ENCODE results near the gene TASP1. TPM values are rescaled to one million over a fixed set of nuclear protein-coding genes. Genes with fewer than 3 reads are reported as not detected.

TASP1 gene
- total RNA-seq, result 10 to 100 TPM in 1 of 2 experiments, 1 to 10 TPM in 1; 9.5 to 10.5 TPM

- peaks cover 5% of the 10 kb centered on the region for H3K36me3 Mint-ChIP-seq (ENCODE audit: low read depth)
- POLR2A ChIA-PET, result no interaction called here
- CTCF ChIA-PET, result interaction anchor here (0.6 to 0.7 kb wide), 2 partner anchors 93 to 122 kb away, joined by 3 read pairs; no protein-coding TSS in a partner anchor
Observed at GRCh38 chr20:13638496-13639149, at the start of gene TASP1. Gene TASP1 (minus strand): TSS chr20:13638932. CDS start chr20:13630078, 8,854 bp downstream.

GRCh38 chr20:13687815-13688214, 49.1 kb upstream of the TASP1 start:
- no peak for DNase-seq
- ChIA-PET POLR2A (no interaction called here), CTCF (no interaction called here)
- no peak overlapping the region for H3K4me3 Mint-ChIP-seq
- H3K36me3 Mint-ChIP-seq (ENCODE audit: low read depth), result no peaks in the 10 kb centered on the region
- no peaks in the 10 kb centered on the region for H3K9me3 Mint-ChIP-seq
- H3K4me1 Mint-ChIP-seq, result peaks cover 4% of the 10 kb centered on the region
- peaks cover 10% of the 10 kb centered on the region for H3K27me3 Mint-ChIP-seq
- H3K27ac Mint-ChIP-seq, result no peak overlapping the region

More at GRCh38 chr20:13638496-13639149, at the start of gene TASP1:
- peak within 1 kb of the TSS; percentile 85 for H3K4me3 Mint-ChIP-seq
- peak; percentile 97 for DNase-seq
- peaks cover 6% of the 10 kb centered on the region for H3K27me3 Mint-ChIP-seq
- H3K4me1 Mint-ChIP-seq, result peaks cover 38% of the 10 kb centered on the region
- H3K9me3 Mint-ChIP-seq, result peaks cover 5% of the 10 kb centered on the region
- peak within 1 kb of the TSS; percentile 80 for H3K27ac Mint-ChIP-seq

- Mint-ChIP-seq H3K36me3 (ENCODE audit: low read depth) (no peaks in the 10 kb centered on the region), H3K4me1 (peaks cover 4% of the 10 kb centered on the region), H3K9me3 (no peaks in the 10 kb centered on the region), H3K27ac (no peak overlapping the region), H3K27me3 (peaks cover 10% of the 10 kb centered on the region), H3K4me3 (no peak overlapping the region)
- CTCF ChIA-PET, result no interaction called here
- DNase-seq, result no peak
- POLR2A ChIA-PET, result no interaction called here
Observed at GRCh38 chr20:13685623-13686022, 46.9 kb upstream of the TASP1 start.

GRCh38 chr20:13684566-13685222, 46.0 kb upstream of the TASP1 start:
- ChIA-PET CTCF (no interaction called here), POLR2A (no interaction called here)
- DNase-seq, result no peak
- no peak overlapping the region for H3K4me3 Mint-ChIP-seq
- no peaks in the 10 kb centered on the region for H3K9me3 Mint-ChIP-seq
- H3K27ac Mint-ChIP-seq, result no peak overlapping the region
- no peaks in the 10 kb centered on the region for H3K36me3 Mint-ChIP-seq (ENCODE audit: low read depth)
- peaks cover 10% of the 10 kb centered on the region for H3K27me3 Mint-ChIP-seq
- peaks cover 4% of the 10 kb centered on the region for H3K4me1 Mint-ChIP-seq

DNA sequence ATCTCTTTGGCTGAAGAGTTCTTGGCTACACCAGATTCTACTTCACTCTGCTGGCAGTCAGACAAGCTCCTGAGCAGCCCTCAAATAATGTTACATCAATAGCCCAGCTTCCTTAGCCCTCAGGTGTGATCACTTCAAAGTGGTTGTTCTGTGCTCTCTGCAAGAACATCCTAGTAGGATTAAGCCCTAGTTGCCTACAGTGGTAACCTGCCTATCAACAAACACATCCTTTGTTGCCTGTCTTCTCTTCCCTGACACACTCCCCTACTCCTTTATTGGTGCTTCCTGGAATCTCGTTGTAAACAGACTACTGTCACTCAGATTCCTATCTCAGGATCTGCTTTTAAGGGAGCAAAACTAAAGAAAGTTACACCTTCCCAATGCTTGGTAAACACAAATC, 45.1 kb upstream of the TASP1 start:
- Mint-ChIP-seq H3K4me1 (peaks cover 4% of the 10 kb centered on the region), H3K27ac (no peak overlapping the region), H3K4me3 (no peak overlapping the region), H3K9me3 (no peaks in the 10 kb centered on the region), H3K27me3 (peaks cover 10% of the 10 kb centered on the region), H3K36me3 (ENCODE audit: low read depth) (no peaks in the 10 kb centered on the region)
- ChIA-PET CTCF (no interaction called here), POLR2A (no interaction called here)
- DNase-seq, result no peak

- H3K4me3 Mint-ChIP-seq, result no peak overlapping the region
- POLR2A ChIA-PET, result no interaction called here
- DNase-seq, result no peak
- no peak overlapping the region for H3K27ac Mint-ChIP-seq
- H3K27me3 Mint-ChIP-seq, result peaks cover 8% of the 10 kb centered on the region
- CTCF ChIA-PET, result interaction anchor here (0.7 kb wide), 1 partner anchor 439 kb away, joined by 3 read pairs; no protein-coding TSS in a partner anchor
- H3K9me3 Mint-ChIP-seq, result no peaks in the 10 kb centered on the region
- H3K4me1 Mint-ChIP-seq, result peaks cover 4% of the 10 kb centered on the region
- H3K36me3 Mint-ChIP-seq (ENCODE audit: low read depth), result no peaks in the 10 kb centered on the region
Observed at GRCh38 chr20:13681248-13682125, 42.8 kb upstream of the TASP1 start.

DNA sequence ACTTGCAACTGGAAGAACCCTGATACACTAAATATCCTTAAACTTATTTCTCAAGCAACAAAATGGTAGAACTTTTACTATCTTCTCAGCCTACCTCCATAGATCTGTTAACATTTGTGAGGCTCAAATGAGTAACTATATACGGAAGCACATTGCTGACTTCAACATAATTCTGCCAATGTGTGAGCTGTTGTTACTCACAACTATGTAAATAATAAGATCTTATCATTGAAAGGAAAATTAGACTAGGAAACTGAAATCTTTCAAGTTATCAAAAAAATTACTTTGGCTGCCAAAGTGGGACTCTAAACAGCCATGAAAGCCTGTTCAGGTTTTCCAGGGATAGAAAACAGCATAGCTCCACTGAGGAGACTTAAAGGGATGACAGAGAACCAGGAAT, 40.2 kb upstream of the TASP1 start:
- ChIA-PET POLR2A (no interaction called here), CTCF (no interaction called here)
- DNase-seq, result no peak
- no peaks in the 10 kb centered on the region for H3K4me1 Mint-ChIP-seq
- no peaks in the 10 kb centered on the region for H3K9me3 Mint-ChIP-seq
- no peaks in the 10 kb centered on the region for H3K36me3 Mint-ChIP-seq (ENCODE audit: low read depth)
- peaks cover 2% of the 10 kb centered on the region for H3K27me3 Mint-ChIP-seq
- no peak overlapping the region for H3K27ac Mint-ChIP-seq
- H3K4me3 Mint-ChIP-seq, result no peak overlapping the region

DNA sequence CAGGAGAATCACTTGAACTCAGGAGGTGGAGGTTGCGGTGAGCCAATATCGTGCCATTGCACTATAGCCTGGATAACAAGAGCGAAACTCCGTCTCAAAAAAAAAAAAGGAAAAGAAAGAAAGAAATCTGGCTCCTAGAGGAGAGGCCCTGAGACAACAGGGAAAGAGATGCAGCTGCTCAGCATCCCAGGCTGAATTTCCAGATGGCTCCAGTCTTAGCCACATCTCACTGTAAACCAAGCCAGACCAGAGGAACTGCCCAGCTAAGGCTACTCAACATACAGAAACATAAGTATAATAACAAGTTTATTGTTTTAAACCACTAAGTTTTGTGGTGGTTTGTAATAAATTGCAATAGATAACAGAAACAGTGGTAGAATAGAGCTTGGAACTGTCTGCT, 38.5 kb upstream of the TASP1 start:
- Mint-ChIP-seq H3K4me3 (no peak overlapping the region), H3K9me3 (no peaks in the 10 kb centered on the region), H3K36me3 (ENCODE audit: low read depth) (no peaks in the 10 kb centered on the region), H3K4me1 (no peaks in the 10 kb centered on the region), H3K27ac (no peak overlapping the region), H3K27me3 (peaks cover under 1% of the 10 kb centered on the region)
- POLR2A ChIA-PET, result interaction anchor here (0.7 kb wide), 1 partner anchor 750 kb away, joined by 6 read pairs; no protein-coding TSS in a partner anchor
- CTCF ChIA-PET, result no interaction called here
- no peak for DNase-seq

GRCh38 chr20:13676682-13677081, 38.0 kb upstream of the TASP1 start:
- POLR2A ChIA-PET, result interaction anchor here (0.7 kb wide), 1 partner anchor 750 kb away, joined by 6 read pairs; no protein-coding TSS in a partner anchor
- CTCF ChIA-PET, result no interaction called here
- no peak for DNase-seq
- Mint-ChIP-seq H3K36me3 (ENCODE audit: low read depth) (no peaks in the 10 kb centered on the region), H3K27ac (no peak overlapping the region), H3K27me3 (peaks cover 3% of the 10 kb centered on the region), H3K9me3 (no peaks in the 10 kb centered on the region), H3K4me3 (no peak overlapping the region), H3K4me1 (no peaks in the 10 kb centered on the region)

GRCh38 chr20:13672690-13673089, 34.0 kb upstream of the TASP1 start:
- CTCF ChIA-PET, result no interaction called here
- Mint-ChIP-seq H3K27me3 (peaks cover 5% of the 10 kb centered on the region), H3K27ac (no peak overlapping the region), H3K4me1 (no peaks in the 10 kb centered on the region), H3K9me3 (no peaks in the 10 kb centered on the region), H3K4me3 (no peak overlapping the region), H3K36me3 (ENCODE audit: low read depth) (no peaks in the 10 kb centered on the region)
- POLR2A ChIA-PET, result no interaction called here
- no peak for DNase-seq

GRCh38 chr20:13671916-13672378, 33.2 kb upstream of the TASP1 start:
- Mint-ChIP-seq H3K36me3 (ENCODE audit: low read depth) (no peaks in the 10 kb centered on the region), H3K4me1 (no peaks in the 10 kb centered on the region), H3K27ac (no peak overlapping the region), H3K9me3 (no peaks in the 10 kb centered on the region), H3K4me3 (no peak overlapping the region), H3K27me3 (peaks cover 5% of the 10 kb centered on the region)
- ChIA-PET CTCF (interaction anchor here (0.7 kb wide), 1 partner anchor 102 kb away, joined by 3 read pairs; no protein-coding TSS in a partner anchor), POLR2A (no interaction called here)
- DNase-seq, result no peak

GRCh38 chr20:13671512-13671911, 32.8 kb upstream of the TASP1 start:
- no peaks in the 10 kb centered on the region for H3K4me1 Mint-ChIP-seq
- H3K27ac Mint-ChIP-seq, result no peak overlapping the region
- no peak overlapping the region for H3K4me3 Mint-ChIP-seq
- DNase-seq, result no peak
- H3K9me3 Mint-ChIP-seq, result no peaks in the 10 kb centered on the region
- CTCF ChIA-PET, result interaction anchor here (0.7 kb wide), 1 partner anchor 102 kb away, joined by 3 read pairs; no protein-coding TSS in a partner anchor
- H3K27me3 Mint-ChIP-seq, result peaks cover 5% of the 10 kb centered on the region
- POLR2A ChIA-PET, result no interaction called here
- H3K36me3 Mint-ChIP-seq (ENCODE audit: low read depth), result no peaks in the 10 kb centered on the region

DNA sequence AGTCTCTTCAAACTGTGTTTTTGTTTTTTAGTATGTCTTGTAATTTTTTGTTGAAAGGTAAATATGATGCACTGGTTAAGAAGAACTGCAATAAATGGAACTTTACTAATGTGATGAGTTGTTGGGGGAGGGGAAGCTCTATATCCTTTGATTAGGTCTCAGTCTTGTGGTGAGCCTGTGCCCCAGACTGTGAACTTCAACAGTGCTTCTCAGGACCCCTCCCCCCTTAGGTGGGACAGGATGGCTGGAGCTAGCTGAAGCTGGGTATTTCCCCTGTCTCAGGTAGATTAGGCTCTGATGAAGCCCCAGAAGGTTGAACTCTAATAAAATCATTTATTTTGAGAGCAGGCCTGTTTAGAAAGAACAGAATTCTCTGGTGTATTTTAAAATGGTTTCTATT, 31.4 kb upstream of the TASP1 start:
- Mint-ChIP-seq H3K27ac (no peak overlapping the region), H3K36me3 (ENCODE audit: low read depth) (no peaks in the 10 kb centered on the region), H3K4me1 (no peaks in the 10 kb centered on the region), H3K4me3 (no peak overlapping the region), H3K27me3 (peaks cover 5% of the 10 kb centered on the region), H3K9me3 (no peaks in the 10 kb centered on the region)
- no peak for DNase-seq
- ChIA-PET CTCF (no interaction called here), POLR2A (interaction anchor here (0.6 kb wide), 1 partner anchor 12 kb away, joined by 9 read pairs; no protein-coding TSS in a partner anchor)

Data from activated CD4-positive, alpha-beta T cell treated with anti-CD3 and anti-CD28 coated beads, Interleukin-2, amount 10 ng/mL, durations not matched to agents 7 days and 5 days (primary cell).